Thoracic aorta (tissue), 2 donors: ENCODE measurements around the gene HMGB1. TPM values are rescaled to one million over a fixed set of nuclear protein-coding genes. Genes with fewer than 3 reads are reported as not detected.

ENCODE experiments used
- ATAC-seq: fragments of 150-250 bp; one replicate; pipeline ENCODE4 v1.8.0; 2017; ENCODE audit warnings: low read depth; ENCODE audit not compliant: insufficient number of reproducible peaks, low FRiP score
- DNase-seq: peaks from one replicate; pipeline ENCODE4 v3.0.0-alpha.2; 2020; ENCODE audit warnings: low spot score
- H3K27ac ChIP-seq, 2 donors: fragments of 200-600 bp; sonication (generic); 1 replicate in 1 of 2; 2 replicates in 1 of 2; pipeline ENCODE4 v1.5.1; 2016; ENCODE audit warnings: mild to moderate bottlenecking in 2 of 2, moderate library complexity in 2 of 2
- H3K27me3 ChIP-seq: fragments of 200-600 bp; sonication (generic); replicated peaks from 2 replicates; pipeline ENCODE4 v1.6.0; 2016; ENCODE audit warnings: mild to moderate bottlenecking; ENCODE audit not compliant: insufficient read depth
- H3K36me3 ChIP-seq: fragments of 200-600 bp; sonication (generic); one replicate; pipeline ENCODE4 v1.5.1; 2016
- H3K4me1 ChIP-seq, 2 donors: fragments of 200-600 bp; sonication (generic); 1 replicate in 1 of 2; 2 replicates in 1 of 2; pipeline versions ENCODE4 v1.5.1 to v1.6.0; 2016; ENCODE audit warnings: low read depth in 2 of 2, mild to moderate bottlenecking in 1 of 2; ENCODE audit not compliant: control insufficient read depth in 1 of 2
- H3K4me3 ChIP-seq: fragments of 200-600 bp; sonication (generic); 2 replicates; pipeline ENCODE4 v1.5.1; 2016; ENCODE audit warnings: mild to moderate bottlenecking
- H3K9me3 ChIP-seq: fragments of 200-600 bp; sonication (generic); 2 replicates; pipeline ENCODE4 v1.5.1; 2016
- total RNA-seq, 2 donors: library from RNA; depleted of rRNA; stranded (reverse); fragments of >200 nt; gene quantifications; one replicate each; pipeline versions ENCODE4 v1.1.0 to v1.2.3, GENCODE V29; 2016
- TF ChIP-seq, protein P1 (sequence below): fragments of 200-600 bp; sonication (generic); IDR thresholded peaks from one replicate; pipeline ENCODE4 v1.5.1; 2019; ENCODE audit warnings: antibody characterized with exemption

HMGB1 gene
- total RNA-seq, 2 donors from 2014 or later: 188 to 369 TPM

DNA sequence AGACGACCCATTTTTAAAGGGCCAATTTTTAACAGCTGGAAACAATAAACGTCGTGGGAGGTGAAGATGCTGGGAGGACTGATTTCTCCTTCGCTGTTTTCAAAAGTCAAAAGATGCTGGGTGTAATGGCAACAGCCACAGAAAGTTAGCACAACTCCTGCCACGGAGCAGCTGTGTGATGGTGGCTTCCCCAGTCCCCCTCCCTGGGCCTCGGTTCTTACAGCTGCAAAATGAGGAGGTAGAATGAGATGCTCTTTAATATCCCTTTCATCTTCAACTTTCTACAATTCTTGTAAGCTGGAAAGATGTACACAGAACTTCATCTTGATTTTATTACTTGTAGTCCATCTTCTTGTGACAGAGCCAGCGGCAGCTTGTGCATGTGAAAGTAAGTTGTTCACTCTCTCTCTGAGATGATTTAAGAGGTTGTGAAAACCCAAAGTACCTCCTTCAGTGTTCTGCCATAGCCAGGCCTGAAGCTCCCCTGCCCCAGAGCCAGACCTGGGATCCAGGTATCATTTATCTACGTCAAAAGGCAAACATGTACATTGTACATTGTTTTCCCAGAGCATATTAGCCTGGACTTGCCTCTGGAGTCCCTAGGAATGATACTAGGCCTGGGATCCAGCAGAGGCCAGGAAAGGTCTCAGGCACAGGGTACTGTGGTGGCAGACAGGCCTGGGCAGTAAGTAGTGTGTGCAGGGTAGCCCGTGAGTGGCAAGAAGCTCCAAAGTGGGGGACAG, 46.8 kb downstream of the HMGB1 start:
- TF ChIP-seq, protein P1, sequence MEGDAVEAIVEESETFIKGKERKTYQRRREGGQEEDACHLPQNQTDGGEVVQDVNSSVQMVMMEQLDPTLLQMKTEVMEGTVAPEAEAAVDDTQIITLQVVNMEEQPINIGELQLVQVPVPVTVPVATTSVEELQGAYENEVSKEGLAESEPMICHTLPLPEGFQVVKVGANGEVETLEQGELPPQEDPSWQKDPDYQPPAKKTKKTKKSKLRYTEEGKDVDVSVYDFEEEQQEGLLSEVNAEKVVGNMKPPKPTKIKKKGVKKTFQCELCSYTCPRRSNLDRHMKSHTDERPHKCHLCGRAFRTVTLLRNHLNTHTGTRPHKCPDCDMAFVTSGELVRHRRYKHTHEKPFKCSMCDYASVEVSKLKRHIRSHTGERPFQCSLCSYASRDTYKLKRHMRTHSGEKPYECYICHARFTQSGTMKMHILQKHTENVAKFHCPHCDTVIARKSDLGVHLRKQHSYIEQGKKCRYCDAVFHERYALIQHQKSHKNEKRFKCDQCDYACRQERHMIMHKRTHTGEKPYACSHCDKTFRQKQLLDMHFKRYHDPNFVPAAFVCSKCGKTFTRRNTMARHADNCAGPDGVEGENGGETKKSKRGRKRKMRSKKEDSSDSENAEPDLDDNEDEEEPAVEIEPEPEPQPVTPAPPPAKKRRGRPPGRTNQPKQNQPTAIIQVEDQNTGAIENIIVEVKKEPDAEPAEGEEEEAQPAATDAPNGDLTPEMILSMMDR: no peak
- no peak for DNase-seq
- no peak overlapping the region for H3K27ac ChIP-seq
- ATAC-seq: no peak
- H3K27me3 ChIP-seq: no peaks in the 10 kb centered on the region
- H3K9me3 ChIP-seq: no peaks in the 10 kb centered on the region
- peaks cover 10 to 24% of the 10 kb centered on the region in 2 donors for H3K4me1 ChIP-seq
- H3K36me3 ChIP-seq: no peaks in the 10 kb centered on the region
- no peak overlapping the region for H3K4me3 ChIP-seq

DNA sequence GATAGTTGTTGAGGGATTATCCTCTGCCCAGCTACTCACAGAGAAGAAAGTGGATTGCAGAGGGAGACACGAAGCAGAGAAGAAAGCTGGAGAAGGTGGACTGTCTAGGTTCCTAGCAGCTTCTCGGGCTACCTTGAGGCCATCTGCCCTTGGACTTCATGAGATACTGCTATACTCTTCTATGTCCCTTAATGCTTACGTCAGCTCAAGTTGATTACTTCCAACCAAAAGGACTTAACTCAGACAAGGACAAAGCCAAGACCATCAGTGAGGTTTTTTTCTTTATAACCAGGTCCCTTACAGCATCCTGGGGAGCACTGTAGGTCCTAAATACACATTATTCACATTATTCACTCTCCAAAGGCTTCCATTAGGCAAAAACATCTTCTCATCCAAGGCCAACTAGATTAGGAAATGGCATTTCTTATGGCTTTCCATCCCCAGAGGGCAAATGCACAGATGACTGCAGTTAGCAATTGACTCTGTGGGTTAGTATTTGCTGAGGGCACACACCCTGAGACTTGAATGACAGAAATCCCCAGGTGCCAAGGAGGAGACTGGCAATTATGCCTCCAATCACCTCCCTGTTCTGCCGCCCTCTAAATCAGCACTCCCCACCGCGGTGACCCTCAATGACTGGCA, 47.5 kb downstream of the HMGB1 start:
- TF ChIP-seq, protein P1: no peak
- H3K27me3 ChIP-seq: no peaks in the 10 kb centered on the region
- peaks cover 8 to 17% of the 10 kb centered on the region in 2 donors for H3K4me1 ChIP-seq
- ATAC-seq (no peak), DNase-seq (no peak)
- H3K27ac ChIP-seq: no peak overlapping the region
- no peaks in the 10 kb centered on the region for H3K36me3 ChIP-seq
- no peaks in the 10 kb centered on the region for H3K9me3 ChIP-seq
- H3K4me3 ChIP-seq: no peak overlapping the region

DNA sequence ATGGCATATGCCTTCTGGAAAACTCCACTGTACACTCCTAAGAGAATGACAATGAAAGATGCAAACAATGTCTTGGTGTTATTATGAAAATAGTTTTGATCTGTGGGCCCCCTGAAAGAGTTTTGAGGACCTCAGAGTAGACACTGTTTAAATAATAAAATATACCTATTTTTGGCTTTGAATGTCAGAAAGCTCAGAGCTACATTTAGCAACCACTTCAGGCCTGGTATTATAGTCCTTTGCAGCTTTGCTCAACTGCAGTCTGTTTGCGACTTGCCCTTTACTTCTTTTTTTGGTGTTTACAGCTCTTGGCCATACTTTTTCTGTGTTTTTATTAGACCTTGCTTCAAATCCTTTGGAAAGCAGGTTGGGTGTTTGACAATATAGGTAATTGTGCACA, 49.3 kb downstream of the HMGB1 start:
- TF ChIP-seq, protein P1: no peak
- Histone ChIP-seq H3K4me1 (peaks cover 4 to 11% of the 10 kb centered on the region in 2 donors), H3K9me3 (no peaks in the 10 kb centered on the region), H3K4me3 (no peak overlapping the region), H3K27ac (no peak overlapping the region), H3K27me3 (no peaks in the 10 kb centered on the region), H3K36me3 (no peaks in the 10 kb centered on the region)
- ATAC-seq (no peak), DNase-seq (no peak)

DNA sequence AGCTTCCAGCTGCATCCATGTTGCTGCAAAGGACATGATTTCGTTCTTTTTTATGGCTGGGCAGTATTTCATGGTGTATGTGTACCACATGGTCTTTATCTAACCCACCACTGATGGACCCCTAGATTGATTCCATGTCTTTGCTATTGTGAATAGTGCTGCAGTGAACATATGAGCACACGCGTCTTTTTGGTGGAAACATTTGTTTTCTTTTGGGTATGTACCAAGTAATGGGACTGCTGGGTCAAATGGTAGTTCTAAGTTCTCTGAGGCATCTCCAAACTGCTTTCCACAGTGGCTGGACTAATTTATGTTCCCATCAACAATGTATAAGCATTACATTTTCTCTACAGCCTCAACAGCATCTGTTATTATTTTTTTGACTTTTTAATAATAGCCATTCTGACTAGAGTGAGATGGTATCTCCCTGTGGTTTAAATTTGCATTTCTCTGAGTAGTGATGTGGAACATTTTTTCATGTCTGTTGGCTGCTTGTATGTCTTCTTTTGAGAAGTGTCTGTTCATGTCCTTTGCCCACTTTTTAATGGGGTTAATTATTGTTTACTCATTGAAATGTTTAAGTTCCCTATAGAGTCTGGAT, 50.2 kb downstream of the HMGB1 start:
- DNase-seq (no peak), ATAC-seq (no peak)
- Histone ChIP-seq H3K27ac (no peak overlapping the region), H3K9me3 (no peaks in the 10 kb centered on the region), H3K4me3 (no peak overlapping the region), H3K36me3 (no peaks in the 10 kb centered on the region), H3K27me3 (no peaks in the 10 kb centered on the region), H3K4me1 (peaks cover 0 to 2% of the 10 kb centered on the region in 2 donors)
- TF ChIP-seq, protein P1: no peak

DNA sequence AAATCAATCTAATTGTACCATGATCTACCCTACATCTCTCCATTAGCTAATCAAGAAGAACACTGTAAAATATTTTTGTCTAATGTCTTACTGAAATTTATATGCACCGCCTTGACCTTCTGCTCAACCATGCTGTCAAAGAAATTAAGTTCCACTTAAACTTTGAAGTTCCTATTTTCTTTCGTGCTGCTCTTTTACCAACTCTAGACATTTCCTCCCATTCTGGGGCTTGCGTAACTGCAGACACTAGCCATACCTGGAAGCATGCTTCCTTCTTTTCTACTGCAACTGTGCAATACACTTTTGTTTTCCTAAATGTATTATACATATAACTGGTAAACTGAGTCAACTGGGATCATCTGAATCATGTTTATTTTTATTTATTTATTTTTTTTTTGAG, 51.9 kb downstream of the HMGB1 start:
- Histone ChIP-seq H3K36me3 (no peaks in the 10 kb centered on the region), H3K27me3 (no peaks in the 10 kb centered on the region), H3K9me3 (no peaks in the 10 kb centered on the region), H3K4me3 (no peak overlapping the region), H3K4me1 (peaks cover 8 to 17% of the 10 kb centered on the region in 2 donors), H3K27ac (no peak overlapping the region)
- DNase-seq: no peak
- TF ChIP-seq, protein P1: no peak
- no peak for ATAC-seq
